Naive thymus-derived CD4-positive, alpha-beta T cell (primary cell): ENCODE results near the gene PTPRT. TPM values are rescaled to one million over a fixed set of nuclear protein-coding genes. Genes with fewer than 3 reads are reported as not detected.
"Not testable (repeated sequence)": the region's sequence is repeated elsewhere in the genome, so short reads cannot be mapped to it uniquely, and the experiment has no call there.

ENCODE experiments used
- ATAC-seq: fragments of 150-1000 bp; cut with Tn5 transposase; 2 replicates; pipeline ENCODE4 v1.10.0; 2021; ENCODE audit warnings: mild to moderate bottlenecking, moderate library complexity
- CTCF ChIA-PET: fragments of 350-600 bp; sonication (Branson Sonifier 250); formaldehyde crosslinking; loops from one replicate; lab custom pipeline; 2021; ENCODE audit warnings: antibody characterized with exemption; lab: Charles Lee
- POLR2A ChIA-PET: fragments of 350-600 bp; sonication (Branson Sonifier 250); formaldehyde crosslinking; loops from one replicate; lab custom pipeline; 2021; ENCODE audit warnings: antibody characterized with exemption, inconsistent platforms; lab: Charles Lee
- DNase-seq, 9 donors: peaks; one replicate each; pipeline versions ENCODE4 v3.0.0 to v3.0.0-alpha.2; 2020 to 2022; ENCODE audit warnings: mixed read lengths in 1 of 9
- H3K27ac ChIP-seq: one replicate; pipeline ENCODE4 v1.7.0; 2013; ENCODE audit warnings: mild to moderate bottlenecking, low read depth, low read length, moderate library complexity
- H3K27me3 ChIP-seq, 2 donors: one replicate each; pipeline ENCODE4 v1.7.0; 2013; ENCODE audit warnings: low read length in 2 of 2, mild to moderate bottlenecking in 2 of 2, moderate library complexity in 2 of 2; ENCODE audit not compliant: control insufficient read depth in 2 of 2, insufficient read depth in 2 of 2
- H3K36me3 ChIP-seq, 3 experiments: 1 replicate in 2 of 3; 2 replicates in 1 of 3; pipeline ENCODE4 v1.7.0; 2013; ENCODE audit warnings: low read length in 3 of 3, mild to moderate bottlenecking in 3 of 3, moderate library complexity in 1 of 3; ENCODE audit not compliant: insufficient read depth in 3 of 3, control insufficient read depth in 2 of 3
- H3K4me1 ChIP-seq, 2 donors: one replicate each; pipeline ENCODE4 v1.7.0; 2013; ENCODE audit warnings: low read length in 2 of 2, mild to moderate bottlenecking in 2 of 2, moderate library complexity in 1 of 2; ENCODE audit not compliant: control insufficient read depth in 2 of 2, insufficient read depth in 2 of 2
- H3K4me3 ChIP-seq: 2 replicates; pipeline ENCODE4 v1.7.0; 2013; ENCODE audit warnings: mild to moderate bottlenecking, low read length
- H3K9me3 ChIP-seq, 3 experiments: 1 replicate in 2 of 3; 2 replicates in 1 of 3; pipeline ENCODE4 v1.7.0; 2013; ENCODE audit warnings: low read length in 3 of 3; ENCODE audit not compliant: control insufficient read depth in 2 of 3
- H3K27ac Mint-ChIP-seq, 9 donors: one replicate each; pipeline ENCODE4 v1.8.0; 2020 to 2022; ENCODE audit warnings: mixed read lengths in 9 of 9, mild to moderate bottlenecking in 8 of 9, moderate library complexity in 5 of 9, inconsistent platforms in 2 of 9
- H3K27me3 Mint-ChIP-seq, 5 donors: one replicate each; pipeline ENCODE4 v1.8.0; 2021 to 2022; ENCODE audit warnings: mixed read lengths in 5 of 5, mild to moderate bottlenecking in 1 of 5
- H3K36me3 Mint-ChIP-seq, 5 donors: one replicate each; pipeline ENCODE4 v1.8.0; 2020 to 2022; ENCODE audit warnings: mixed read lengths in 5 of 5, mild to moderate bottlenecking in 3 of 5, inconsistent platforms in 1 of 5
- H3K4me1 Mint-ChIP-seq, 7 donors: one replicate each; pipeline ENCODE4 v1.8.0; 2020 to 2022; ENCODE audit warnings: mixed read lengths in 7 of 7, mild to moderate bottlenecking in 3 of 7, inconsistent platforms in 1 of 7
- H3K4me3 Mint-ChIP-seq, 10 donors: one replicate each; pipeline ENCODE4 v1.8.0; 2020 to 2022; ENCODE audit warnings: mild to moderate bottlenecking in 10 of 10, mixed read lengths in 10 of 10, moderate library complexity in 6 of 10, inconsistent platforms in 2 of 10
- H3K9me3 Mint-ChIP-seq, 11 donors: one replicate each; pipeline ENCODE4 v1.8.0; 2020 to 2022; ENCODE audit warnings: mixed read lengths in 11 of 11, mild to moderate bottlenecking in 4 of 11, inconsistent platforms in 1 of 11, moderate library complexity in 1 of 11
- intact Hi-C, 2 donors: fragments of 100-400 bp; cut with micrococcal nuclease; formaldehyde crosslinking; loops; one replicate each; pipeline ENCODE4 v1.15.1; 2023
- polyA plus RNA-seq, 2 donors: library from polyadenylated mRNA; unstranded; fragments of 300-500 nt; fragmentation: Illumina TruSeq; gene quantifications; one replicate each; pipeline ENCODE4 v1.2.3, GENCODE V29; 2021
- total RNA-seq, 6 experiments: library from RNA in 5 of 6; stranded (reverse) in 5 of 6; gene quantifications; 1 replicate in 5 of 6; 2 replicates in 1 of 6; pipeline ENCODE4 v1.2.3 and lab custom pipeline; 2021 to 2026

Gene PTPRT
- total and polyA plus RNA-seq, 7 experiments from 2014 or later = not detected

- CTCF ChIA-PET = interaction anchor here (0.6 kb wide), 1 partner anchor 8 kb away, joined by 3 read pairs; no protein-coding TSS in a partner anchor
- Histone ChIP-seq H3K9me3 (no peaks in the 10 kb centered on the region), H3K4me1 (no peaks in the 10 kb centered on the region), H3K4me3 (no peak overlapping the region), H3K27ac (no peak overlapping the region), H3K27me3 (no peaks in the 10 kb centered on the region), H3K36me3 (no peaks in the 10 kb centered on the region)
- H3K36me3 Mint-ChIP-seq = peaks cover 0 to 4% (median 0%) of the 10 kb centered on the region in 5 donors
- peaks cover 0 to 15% (median 0%) of the 10 kb centered on the region in 5 donors for H3K27me3 Mint-ChIP-seq
- intact Hi-C loops = no loop called here
- H3K27ac Mint-ChIP-seq = no peak overlapping the region
- DNase-seq (no peak), ATAC-seq (no peak)
- no peak overlapping the region for H3K4me3 Mint-ChIP-seq
- POLR2A ChIA-PET = no interaction called here
- peaks cover 0 to 1% (median 0%) of the 10 kb centered on the region in 7 donors for H3K4me1 Mint-ChIP-seq
- H3K9me3 Mint-ChIP-seq = peaks cover 0 to 14% (median 4%) of the 10 kb centered on the region in 11 donors
Measured at GRCh38 chr20:42924215-42924614, 265.5 kb downstream of the PTPRT start.

- peaks cover 0 to 16% (median 7%) of the 10 kb centered on the region in 11 donors for H3K9me3 Mint-ChIP-seq
- CTCF ChIA-PET = no interaction called here
Measured at GRCh38 chr20:42923348-42923918, 266.3 kb downstream of the PTPRT start.

GRCh38 chr20:42920776-42921175 lies 268.9 kb downstream of the PTPRT start:
- no peak for DNase-seq
- Histone ChIP-seq H3K4me1 (no peaks in the 10 kb centered on the region), H3K27ac (no peak overlapping the region), H3K4me3 (no peak overlapping the region), H3K9me3 (no peaks in the 10 kb centered on the region), H3K36me3 (no peaks in the 10 kb centered on the region), H3K27me3 (no peaks in the 10 kb centered on the region)
- POLR2A ChIA-PET = no interaction called here
- Mint-ChIP-seq H3K4me1 (no peaks in the 10 kb centered on the region), H3K9me3 (peaks cover 0 to 22% (median 9%) of the 10 kb centered on the region in 11 donors), H3K4me3 (no peak overlapping the region), H3K27ac (no peak overlapping the region), H3K27me3 (peaks cover 0 to 3% (median 0%) of the 10 kb centered on the region in 5 donors), H3K36me3 (peaks cover 0 to 12% (median 0%) of the 10 kb centered on the region in 5 donors)
- ATAC-seq = no peak
- CTCF ChIA-PET = no interaction called here
- intact Hi-C loops = no loop called here

More at GRCh38 chr20:42923348-42923918, 266.3 kb downstream of the PTPRT start:
- no peaks in the 10 kb centered on the region for H3K27me3 ChIP-seq
- DNase-seq = no peak
- Mint-ChIP-seq H3K36me3 (peaks cover 0 to 10% (median 0%) of the 10 kb centered on the region in 5 donors), H3K27me3 (peaks cover 0 to 15% (median 0%) of the 10 kb centered on the region in 5 donors), H3K4me3 (no peak overlapping the region), H3K4me1 (peaks cover 0 to 1% (median 0%) of the 10 kb centered on the region in 7 donors), H3K27ac (no peak overlapping the region)
- no peaks in the 10 kb centered on the region for H3K9me3 ChIP-seq
- no peaks in the 10 kb centered on the region for H3K36me3 ChIP-seq
- H3K4me3 ChIP-seq = no peak overlapping the region
- intact Hi-C loops = no loop called here
- H3K27ac ChIP-seq = no peak overlapping the region
- no peaks in the 10 kb centered on the region for H3K4me1 ChIP-seq
- no peak for ATAC-seq
- POLR2A ChIA-PET = no interaction called here

- Mint-ChIP-seq H3K27ac (no peak overlapping the region), H3K36me3 (peaks cover 0 to 12% (median 0%) of the 10 kb centered on the region in 5 donors), H3K4me3 (no peak overlapping the region), H3K27me3 (peaks cover 0 to 3% (median 0%) of the 10 kb centered on the region in 5 donors), H3K9me3 (peaks cover 0 to 22% (median 10%) of the 10 kb centered on the region in 11 donors), H3K4me1 (no peaks in the 10 kb centered on the region)
- intact Hi-C loops = no loop called here
- no peaks in the 10 kb centered on the region for H3K4me1 ChIP-seq
- H3K4me3 ChIP-seq = no peak overlapping the region
- no peaks in the 10 kb centered on the region for H3K27me3 ChIP-seq
- DNase-seq (no peak), ATAC-seq (no peak)
- no peak overlapping the region for H3K27ac ChIP-seq
- H3K9me3 ChIP-seq = no peaks in the 10 kb centered on the region
- POLR2A ChIA-PET = no interaction called here
- CTCF ChIA-PET = no interaction called here
- no peaks in the 10 kb centered on the region for H3K36me3 ChIP-seq
Measured at GRCh38 chr20:42919316-42919715, 270.4 kb downstream of the PTPRT start.

GRCh38 chr20:42915081-42915480 lies 274.6 kb downstream of the PTPRT start:
- DNase-seq = no peak
- H3K9me3 Mint-ChIP-seq = peaks cover 0 to 16% (median 4%) of the 10 kb centered on the region in 11 donors
- Histone ChIP-seq H3K27me3 (no peaks in the 10 kb centered on the region), H3K36me3 (no peaks in the 10 kb centered on the region), H3K9me3 (no peaks in the 10 kb centered on the region), H3K4me1 (no peaks in the 10 kb centered on the region), H3K4me3 (no peak overlapping the region), H3K27ac (no peak overlapping the region)
- ATAC-seq = no peak
- peaks cover 0 to 8% (median 0%) of the 10 kb centered on the region in 5 donors for H3K36me3 Mint-ChIP-seq
- peaks cover 0 to 3% (median 0%) of the 10 kb centered on the region in 5 donors for H3K27me3 Mint-ChIP-seq
- no peak overlapping the region for H3K4me3 Mint-ChIP-seq
- no peaks in the 10 kb centered on the region for H3K4me1 Mint-ChIP-seq
- ChIA-PET CTCF (no interaction called here), POLR2A (no interaction called here)
- no peak overlapping the region for H3K27ac Mint-ChIP-seq
- intact Hi-C loops = no loop called here

- H3K27ac Mint-ChIP-seq = no peak overlapping the region
- peaks cover 0 to 14% (median 6%) of the 10 kb centered on the region in 11 donors for H3K9me3 Mint-ChIP-seq
- H3K36me3 Mint-ChIP-seq = peaks cover 0 to 8% (median 0%) of the 10 kb centered on the region in 5 donors
- Histone ChIP-seq H3K27ac (no peak overlapping the region), H3K4me3 (no peak overlapping the region), H3K36me3 (no peaks in the 10 kb centered on the region), H3K27me3 (no peaks in the 10 kb centered on the region), H3K4me1 (no peaks in the 10 kb centered on the region), H3K9me3 (no peaks in the 10 kb centered on the region)
- ChIA-PET POLR2A (no interaction called here), CTCF (no interaction called here)
- peaks cover 0 to 3% (median 0%) of the 10 kb centered on the region in 5 donors for H3K27me3 Mint-ChIP-seq
- no peak for DNase-seq
- no peak for ATAC-seq
- H3K4me1 Mint-ChIP-seq = no peaks in the 10 kb centered on the region
- H3K4me3 Mint-ChIP-seq = no peak overlapping the region
- intact Hi-C loops = no loop called here
Measured at GRCh38 chr20:42914302-42914701, 275.4 kb downstream of the PTPRT start.

GRCh38 chr20:42910808-42911207 lies 278.9 kb downstream of the PTPRT start:
- H3K4me1 Mint-ChIP-seq, H3K27me3 ChIP-seq, intact Hi-C loops, DNase-seq, POLR2A ChIA-PET, H3K4me3 Mint-ChIP-seq, H3K4me3 ChIP-seq, H3K36me3 Mint-ChIP-seq, H3K27me3 Mint-ChIP-seq, CTCF ChIA-PET, H3K27ac ChIP-seq, H3K9me3 ChIP-seq, ATAC-seq, H3K36me3 ChIP-seq, H3K9me3 Mint-ChIP-seq, H3K4me1 ChIP-seq, H3K27ac Mint-ChIP-seq: not testable (repeated sequence)
